Glutamatergic neuron (in vitro differentiated cells): ENCODE measurements around the gene HSF4. TPM values are rescaled to one million over a fixed set of nuclear protein-coding genes. Genes with fewer than 3 reads are reported as not detected.
"Not testable (repeated sequence)": the region's sequence is repeated elsewhere in the genome, so short reads cannot be mapped to it uniquely, and the experiment has no call there.

Experiments used
- DNase-seq: peaks from one replicate; pipeline ENCODE4 v3.0.0; 2022
- H3K27ac Mint-ChIP-seq: one replicate; pipeline ENCODE4 v1.8.0; 2020; ENCODE audit warnings: mild to moderate bottlenecking, mixed read lengths, inconsistent platforms; ENCODE audit not compliant: unreplicated experiment
- H3K27me3 Mint-ChIP-seq: one replicate; pipeline ENCODE4 v1.8.0; 2020; ENCODE audit warnings: mild to moderate bottlenecking, moderate library complexity, mixed read lengths, inconsistent platforms; ENCODE audit not compliant: unreplicated experiment
- H3K36me3 Mint-ChIP-seq: one replicate; pipeline ENCODE4 v1.8.0; 2020; ENCODE audit warnings: mild to moderate bottlenecking, mixed read lengths, inconsistent platforms; ENCODE audit not compliant: unreplicated experiment
- H3K4me1 Mint-ChIP-seq: one replicate; pipeline ENCODE4 v1.8.0; 2020; ENCODE audit warnings: mild to moderate bottlenecking, low read depth, mixed read lengths, inconsistent platforms; ENCODE audit not compliant: unreplicated experiment
- H3K4me3 Mint-ChIP-seq: one replicate; pipeline ENCODE4 v1.8.0; 2020; ENCODE audit warnings: mild to moderate bottlenecking, mixed read lengths, inconsistent platforms; ENCODE audit not compliant: unreplicated experiment
- H3K9me3 Mint-ChIP-seq: one replicate; pipeline ENCODE4 v1.8.0; 2020; ENCODE audit warnings: mild to moderate bottlenecking, moderate library complexity, mixed read lengths, inconsistent platforms; ENCODE audit not compliant: unreplicated experiment
- total RNA-seq: library from RNA; stranded (reverse); fragmentation: NEBNext Ultra II Directional; extraction: Animal tissue kit (Norgen Biotek cat#: 25700); gene quantifications from one replicate; pipeline ENCODE4 v1.2.1, GENCODE V29; 2021; ENCODE audit not compliant: unreplicated experiment
- TF ChIP-seq, protein P1 (sequence below): fragments of 200-600 bp; sonication (generic); IDR thresholded peaks from one replicate; pipeline ENCODE4 v1.5.0; 2021; ENCODE audit not compliant: partially characterized antibody, unreplicated experiment

Gene HSF4
- total RNA-seq, 1 donor from 2014 or later, result 7.2 TPM

DNA sequence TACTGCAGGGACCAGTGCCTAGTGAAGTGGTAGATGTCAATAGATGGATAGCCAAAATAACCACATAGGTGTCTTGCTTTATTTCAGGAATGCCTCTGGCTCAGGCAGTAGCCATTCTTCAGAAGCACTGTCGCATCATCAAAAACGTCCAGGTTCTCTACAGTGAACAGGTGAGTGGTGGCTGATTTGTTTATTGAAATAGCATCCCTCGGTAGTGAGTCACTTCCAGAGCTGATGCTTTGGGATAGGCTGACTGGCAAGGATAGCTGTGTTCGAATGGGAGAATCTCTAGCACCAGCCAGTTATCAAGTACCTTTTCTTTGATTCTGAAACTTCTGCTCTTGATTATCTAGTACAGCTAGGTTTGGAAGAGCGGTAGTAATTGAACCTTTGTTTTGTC lies 44.5 kb upstream of the HSF4 start:
- TF ChIP-seq, protein P1, sequence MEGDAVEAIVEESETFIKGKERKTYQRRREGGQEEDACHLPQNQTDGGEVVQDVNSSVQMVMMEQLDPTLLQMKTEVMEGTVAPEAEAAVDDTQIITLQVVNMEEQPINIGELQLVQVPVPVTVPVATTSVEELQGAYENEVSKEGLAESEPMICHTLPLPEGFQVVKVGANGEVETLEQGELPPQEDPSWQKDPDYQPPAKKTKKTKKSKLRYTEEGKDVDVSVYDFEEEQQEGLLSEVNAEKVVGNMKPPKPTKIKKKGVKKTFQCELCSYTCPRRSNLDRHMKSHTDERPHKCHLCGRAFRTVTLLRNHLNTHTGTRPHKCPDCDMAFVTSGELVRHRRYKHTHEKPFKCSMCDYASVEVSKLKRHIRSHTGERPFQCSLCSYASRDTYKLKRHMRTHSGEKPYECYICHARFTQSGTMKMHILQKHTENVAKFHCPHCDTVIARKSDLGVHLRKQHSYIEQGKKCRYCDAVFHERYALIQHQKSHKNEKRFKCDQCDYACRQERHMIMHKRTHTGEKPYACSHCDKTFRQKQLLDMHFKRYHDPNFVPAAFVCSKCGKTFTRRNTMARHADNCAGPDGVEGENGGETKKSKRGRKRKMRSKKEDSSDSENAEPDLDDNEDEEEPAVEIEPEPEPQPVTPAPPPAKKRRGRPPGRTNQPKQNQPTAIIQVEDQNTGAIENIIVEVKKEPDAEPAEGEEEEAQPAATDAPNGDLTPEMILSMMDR, result no peak
- H3K27me3 Mint-ChIP-seq, result no peaks in the 10 kb centered on the region
- H3K4me1 Mint-ChIP-seq, result peaks cover 3% of the 10 kb centered on the region
- H3K4me3 Mint-ChIP-seq, result no peak overlapping the region
- H3K27ac Mint-ChIP-seq, result no peak overlapping the region
- peaks cover 5% of the 10 kb centered on the region for H3K36me3 Mint-ChIP-seq
- DNase-seq, result no peak
- H3K9me3 Mint-ChIP-seq, result no peaks in the 10 kb centered on the region

DNA sequence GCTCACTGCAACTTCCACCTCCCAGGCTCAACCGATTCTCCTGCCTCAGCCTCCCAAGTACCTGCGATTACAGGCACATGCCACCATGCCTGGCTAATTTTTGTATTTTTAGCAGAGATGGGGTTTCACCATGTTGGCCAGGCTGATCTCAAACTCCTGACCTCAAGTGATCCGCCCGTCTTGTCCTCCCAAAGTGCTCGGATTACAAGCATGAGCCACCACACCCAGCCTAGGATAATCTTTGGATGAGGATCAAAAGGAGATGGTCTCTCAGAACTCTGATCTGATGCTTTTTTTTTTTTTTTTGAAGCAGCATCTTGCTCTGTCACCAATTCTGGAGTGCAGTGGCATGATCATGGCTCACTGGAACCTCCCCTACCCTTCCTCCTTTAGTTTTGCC lies 41.7 kb upstream of the HSF4 start:
- not testable (repeated sequence) for H3K4me3 Mint-ChIP-seq, H3K36me3 Mint-ChIP-seq, H3K27ac Mint-ChIP-seq, DNase-seq, H3K27me3 Mint-ChIP-seq, H3K9me3 Mint-ChIP-seq
- peaks cover 15% of the 10 kb centered on the region for H3K4me1 Mint-ChIP-seq

DNA sequence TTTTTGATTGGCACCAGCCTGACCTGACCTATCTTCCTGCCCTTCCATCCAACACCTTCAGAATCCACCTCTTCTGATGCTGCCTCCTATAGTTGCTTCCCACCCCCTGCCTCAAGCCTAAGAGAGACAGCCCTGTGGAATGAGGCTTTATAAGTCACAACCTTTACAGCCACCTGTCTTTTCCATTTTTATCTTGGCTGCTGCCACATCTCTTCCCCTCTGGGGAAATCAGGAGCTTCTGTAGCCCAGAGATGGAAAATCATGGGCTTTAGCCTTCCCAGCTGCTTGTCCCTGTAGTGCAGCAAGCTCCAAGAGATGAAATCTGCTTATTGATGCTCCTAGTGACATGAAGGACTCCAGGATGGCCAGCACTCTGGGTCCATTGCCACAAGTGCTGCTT lies 36.1 kb upstream of the HSF4 start:
- peaks cover 2% of the 10 kb centered on the region for H3K9me3 Mint-ChIP-seq
- TF ChIP-seq, protein P1, result no peak
- H3K4me1 Mint-ChIP-seq, result peaks cover 25% of the 10 kb centered on the region
- H3K4me3 Mint-ChIP-seq, result no peak overlapping the region
- H3K27ac Mint-ChIP-seq, result peak overlapping the region; percentile 33
- peaks cover 2% of the 10 kb centered on the region for H3K27me3 Mint-ChIP-seq
- DNase-seq, result no peak
- H3K36me3 Mint-ChIP-seq, result peaks cover 4% of the 10 kb centered on the region

DNA sequence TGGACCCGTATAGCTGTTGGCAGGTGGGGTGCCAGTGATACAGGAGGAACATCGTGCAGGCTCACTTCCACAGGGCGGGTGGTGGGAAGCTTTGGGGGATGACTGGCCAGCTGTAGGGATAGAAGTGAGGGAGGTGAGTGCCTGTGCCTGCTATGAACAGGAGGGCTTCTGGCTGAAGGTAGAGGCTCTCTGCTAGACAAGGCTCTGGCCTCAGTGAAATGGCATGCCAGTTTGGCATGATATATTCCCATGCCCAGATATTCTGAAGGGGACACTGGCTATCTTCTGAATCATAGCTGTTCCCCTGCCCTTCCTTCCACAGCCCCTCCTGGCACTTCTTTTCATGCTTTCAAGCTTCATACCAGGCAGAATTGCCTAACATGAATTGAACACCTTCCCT lies 35.7 kb upstream of the HSF4 start:
- no peak for DNase-seq
- no peaks in the 10 kb centered on the region for H3K36me3 Mint-ChIP-seq
- peaks cover 2% of the 10 kb centered on the region for H3K27me3 Mint-ChIP-seq
- TF ChIP-seq, protein P1, result no peak
- H3K27ac Mint-ChIP-seq, result peak overlapping the region; percentile 33
- H3K4me1 Mint-ChIP-seq, result peaks cover 25% of the 10 kb centered on the region
- H3K4me3 Mint-ChIP-seq, result no peak overlapping the region
- peaks cover 2% of the 10 kb centered on the region for H3K9me3 Mint-ChIP-seq

DNA sequence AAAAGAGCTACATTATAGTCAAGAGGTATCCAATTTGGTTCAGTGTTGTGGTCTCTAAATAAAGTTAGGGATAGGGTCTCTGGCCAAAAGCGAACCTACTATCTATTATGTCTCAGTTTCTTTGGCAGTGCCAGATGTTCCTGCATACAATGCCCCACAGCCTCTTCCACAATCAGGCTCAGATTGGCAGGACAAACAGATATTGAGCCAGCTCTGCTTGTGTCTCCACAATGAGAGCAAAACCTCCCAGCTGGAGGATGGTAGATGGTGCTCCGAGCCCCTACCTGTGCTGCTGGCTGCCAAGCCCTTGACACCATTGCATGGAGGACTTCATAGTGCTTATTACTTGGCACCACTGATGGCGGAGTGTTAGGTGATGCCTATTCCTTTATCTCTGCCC lies 35.1 kb upstream of the HSF4 start:
- peaks cover 25% of the 10 kb centered on the region for H3K4me1 Mint-ChIP-seq
- no peak overlapping the region for H3K27ac Mint-ChIP-seq
- no peak for DNase-seq
- no peaks in the 10 kb centered on the region for H3K36me3 Mint-ChIP-seq
- TF ChIP-seq, protein P1, result no peak
- peaks cover 2% of the 10 kb centered on the region for H3K9me3 Mint-ChIP-seq
- H3K4me3 Mint-ChIP-seq, result no peak overlapping the region
- peaks cover 2% of the 10 kb centered on the region for H3K27me3 Mint-ChIP-seq

DNA sequence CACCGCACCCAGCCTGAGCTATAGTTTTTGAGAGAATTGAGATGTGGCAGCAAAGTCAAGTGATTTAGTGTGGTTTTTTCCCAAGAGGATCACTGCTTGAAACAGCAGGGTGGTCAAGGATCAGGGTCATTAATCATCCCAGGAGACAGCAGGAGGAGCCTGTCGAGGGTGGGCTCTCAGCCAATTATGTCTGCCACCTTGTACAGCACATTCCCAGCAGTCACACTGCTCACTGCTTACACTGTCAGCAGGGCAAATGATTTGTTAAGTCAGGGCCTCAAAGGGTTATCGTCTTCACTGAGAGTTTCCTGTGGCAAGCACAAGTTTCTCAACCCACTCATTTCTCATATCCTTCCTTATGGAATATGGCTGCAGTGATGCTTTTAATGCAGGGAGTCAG lies 26.9 kb upstream of the HSF4 start:
- Mint-ChIP-seq H3K9me3 (peaks cover 4% of the 10 kb centered on the region), H3K36me3 (peaks cover 5% of the 10 kb centered on the region), H3K27ac (no peak overlapping the region), H3K4me3 (no peak overlapping the region), H3K27me3 (no peaks in the 10 kb centered on the region), H3K4me1 (no peaks in the 10 kb centered on the region)
- no peak for DNase-seq
- TF ChIP-seq, protein P1, result no peak
